Fibroblast of skin of scalp (primary cell): ENCODE data around the gene TUT1.
A peak's percentile ranks its signal among the peaks of the same experiment; 100 is the strongest.
"Not testable (repeated sequence)": the region's sequence is repeated elsewhere in the genome, so short reads cannot be mapped to it uniquely, and the experiment has no call there.

ENCODE experiments used
- DNase-seq: peaks from one replicate; pipeline ENCODE4 v3.0.0-alpha.2; 2013

Gene TUT1

DNA sequence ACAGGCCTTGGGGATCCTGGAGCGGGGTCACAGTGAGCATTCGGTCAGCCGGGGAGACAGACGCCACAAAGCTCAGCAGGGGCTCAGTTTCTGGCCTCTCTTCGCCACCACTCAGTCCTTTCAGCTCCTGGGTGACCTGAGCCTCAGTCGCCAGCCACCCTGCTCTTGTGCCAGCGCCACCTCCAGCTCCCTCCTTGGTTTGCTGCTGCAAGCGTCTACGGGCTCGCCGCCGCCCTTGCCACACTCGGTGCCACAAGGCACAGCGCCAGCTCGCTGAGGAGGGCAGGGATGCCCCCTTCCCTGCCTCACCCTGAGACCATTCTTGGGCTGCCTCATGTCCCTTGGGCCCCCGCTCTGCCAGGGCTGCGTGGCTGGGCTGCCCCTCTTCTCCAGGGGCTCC lies 16.2 kb downstream of the TUT1 start:
- no peak for DNase-seq

DNA sequence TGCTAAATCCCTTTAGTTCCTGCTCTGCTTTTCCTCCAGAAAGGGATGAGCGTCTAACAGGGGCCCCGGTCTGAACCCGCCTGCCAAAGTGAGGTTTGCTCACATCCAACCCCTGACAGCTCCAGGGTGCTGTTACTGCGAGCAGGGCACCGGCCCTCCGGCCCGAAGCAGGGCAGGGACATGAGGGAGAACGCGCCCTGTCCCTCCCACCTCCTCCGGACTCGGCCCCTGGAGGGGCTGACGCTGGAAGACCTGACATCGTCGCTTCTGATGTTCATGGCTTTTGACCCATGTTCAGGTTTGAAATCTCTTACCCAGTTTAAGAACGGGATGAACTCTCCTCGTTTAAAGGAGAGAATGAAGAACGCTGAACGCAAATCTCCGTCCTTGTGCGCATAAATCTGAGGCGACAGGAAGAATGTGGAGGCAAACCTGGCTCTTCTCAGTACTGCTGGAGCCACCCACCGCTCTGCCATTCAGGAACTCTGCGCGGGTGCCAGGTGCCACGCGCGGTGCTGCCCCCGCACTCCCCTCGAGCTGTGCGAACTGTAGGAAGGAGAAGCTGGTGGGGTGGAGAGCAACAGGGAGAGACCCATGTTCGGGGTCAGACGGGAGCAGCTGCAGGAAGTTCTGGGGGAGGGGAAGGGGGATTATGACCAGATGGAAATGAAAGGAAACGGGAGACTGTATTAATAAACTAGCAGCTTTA lies 16.8 kb downstream of the TUT1 start:
- DNase-seq, result peak; percentile 30

DNA sequence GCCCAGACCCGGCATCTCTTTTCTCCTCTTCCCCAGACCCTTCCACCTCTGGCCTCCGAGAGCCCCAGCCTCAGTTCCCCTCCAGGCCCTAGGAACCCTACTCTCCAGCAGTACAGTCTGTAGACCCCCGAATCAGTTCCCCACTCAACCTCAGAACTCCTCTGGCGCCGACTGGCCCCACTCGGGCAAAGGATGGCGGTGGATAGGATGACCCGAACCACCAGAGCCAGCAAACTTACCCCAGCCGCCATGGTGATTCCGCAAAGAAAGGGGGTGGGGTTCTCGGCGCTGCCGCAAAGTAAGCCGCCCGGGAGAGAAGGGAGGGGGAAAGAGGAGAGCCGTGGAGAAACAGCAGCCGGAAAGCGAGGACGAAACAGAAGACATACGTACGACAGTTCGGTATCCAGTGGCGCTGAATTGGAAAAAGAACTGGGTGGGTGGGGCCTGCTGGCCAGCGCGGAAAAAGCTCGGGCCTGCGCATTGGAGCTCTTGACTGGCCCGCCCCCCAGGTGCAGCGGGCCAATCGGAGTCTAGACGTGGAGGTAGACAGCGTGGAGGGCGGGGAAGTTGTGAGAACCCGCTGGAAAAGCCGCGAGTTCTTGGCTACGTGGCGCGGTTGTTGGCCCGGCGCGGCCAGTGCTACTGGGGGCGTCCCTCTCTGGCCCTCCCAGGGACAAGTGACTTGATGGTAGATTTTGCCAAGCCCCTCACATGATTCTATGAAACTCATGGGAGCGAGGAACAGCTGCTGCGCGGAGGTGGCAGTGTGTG lies 17.5 kb downstream of the TUT1 start, which contains the start of gene EEF1G:
Gene EEF1G, minus strand, starts transcription at position 300 of the 771 bp plus-strand sequence. Its CDS starts 49 bp downstream, at position 251.
- DNase-seq, result peak; percentile 100

DNA sequence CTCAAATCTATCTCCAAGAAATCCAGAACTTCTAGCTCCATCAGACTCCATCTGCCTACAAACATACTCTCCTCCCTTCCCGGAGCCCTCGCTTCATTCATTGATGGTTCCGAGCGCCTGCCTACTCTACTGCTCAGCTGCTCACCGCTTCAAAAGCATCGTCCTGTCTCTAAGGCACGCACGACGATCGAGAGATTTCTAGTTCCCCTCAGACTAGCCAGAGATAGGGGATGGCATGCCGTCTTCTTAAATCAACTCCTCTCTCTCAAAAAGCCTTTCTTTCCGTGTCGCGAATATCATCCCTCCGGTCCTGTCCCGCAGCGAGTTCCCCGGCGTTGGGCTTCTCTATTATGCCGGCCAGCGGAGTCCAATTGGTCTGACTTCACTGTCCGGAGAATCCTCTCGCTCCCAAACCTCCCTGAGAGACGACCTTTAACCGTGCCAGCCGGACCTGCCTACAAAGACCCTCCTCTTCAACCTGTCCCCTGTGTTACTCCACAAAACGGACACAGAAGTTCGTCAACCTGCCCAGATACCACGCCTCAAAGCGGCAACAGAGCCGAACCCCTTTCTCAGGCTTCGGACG lies 18.2 kb downstream of the TUT1 start:
- no peak for DNase-seq

DNA sequence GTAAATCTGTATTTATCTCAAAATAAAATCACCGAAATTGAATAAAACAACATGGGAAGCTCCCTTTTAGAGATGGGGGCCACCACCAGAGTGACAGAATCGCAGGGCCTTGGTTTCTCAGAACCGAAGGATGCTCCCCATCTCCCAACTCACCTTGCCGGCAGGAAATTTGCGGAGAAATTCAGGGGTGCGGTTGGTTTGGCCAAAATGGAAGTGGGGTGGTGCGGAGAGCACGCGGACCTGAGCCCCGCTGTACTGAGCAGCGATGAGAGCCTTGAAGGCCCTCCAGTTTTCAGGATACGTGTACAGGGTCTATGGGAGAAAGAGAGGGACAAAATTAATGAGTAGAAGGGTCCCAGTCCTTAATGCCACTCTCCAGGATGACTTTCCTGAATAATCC lies 18.9 kb downstream of the TUT1 start:
- no peak for DNase-seq

DNA sequence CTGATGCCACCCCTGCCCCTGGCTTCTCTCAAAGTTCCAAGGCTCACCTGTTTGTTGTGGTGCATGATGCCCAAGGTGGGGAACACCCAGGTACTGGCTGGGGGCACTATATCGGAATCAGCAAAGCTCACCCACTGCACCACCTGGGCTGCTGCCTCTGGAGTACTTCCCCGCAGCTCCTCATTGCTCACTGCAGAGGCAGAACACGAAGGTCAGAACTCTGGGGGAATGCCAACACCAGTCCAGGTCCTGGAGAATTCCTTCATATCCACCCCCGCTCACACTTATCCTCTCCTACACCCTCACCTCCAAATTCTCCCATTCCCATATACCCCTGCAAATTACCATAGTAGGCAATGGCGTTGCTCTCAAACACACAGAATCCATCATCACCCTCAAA lies 19.8 kb downstream of the TUT1 start:
- DNase-seq, result not testable (repeated sequence)

DNA sequence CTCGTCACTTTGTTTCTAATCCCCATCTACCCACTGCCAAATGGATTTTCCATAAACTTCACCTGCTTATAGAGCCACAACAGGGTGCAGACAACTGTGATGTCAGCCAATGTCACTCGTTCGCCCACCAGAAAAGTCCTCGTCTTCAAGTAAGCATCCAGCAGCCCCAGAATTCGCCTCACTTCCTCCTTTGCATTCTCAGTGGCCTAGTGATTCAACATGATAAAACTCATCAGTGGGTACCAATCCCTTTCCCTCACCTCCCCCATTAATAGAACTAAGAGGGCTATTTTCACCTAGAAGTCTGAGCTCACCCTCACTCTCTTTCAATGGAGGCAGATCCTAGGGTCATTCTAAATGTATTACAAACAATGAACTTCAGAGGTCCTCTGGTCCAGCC lies 20.4 kb downstream of the TUT1 start:
- DNase-seq, result not testable (repeated sequence)

DNA sequence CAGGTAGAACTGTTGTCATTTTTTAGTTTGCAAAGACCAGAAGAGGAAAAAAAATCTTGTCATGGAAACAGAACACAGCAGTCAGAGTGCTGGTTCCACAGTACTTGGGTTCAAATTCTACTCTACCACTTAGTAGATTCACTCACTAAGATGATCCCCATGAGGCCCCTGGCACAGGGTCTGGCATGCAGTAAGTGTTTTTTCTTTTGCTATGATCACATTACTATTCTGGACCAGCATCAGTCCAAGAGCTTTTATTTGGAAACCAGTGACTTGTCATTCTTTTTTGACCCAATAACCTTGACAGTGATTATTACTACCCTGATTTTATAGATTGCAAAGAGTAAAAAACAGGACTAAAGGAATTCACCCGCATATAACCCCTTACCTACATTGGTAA lies 21.7 kb downstream of the TUT1 start:
- DNase-seq, result no peak

DNA sequence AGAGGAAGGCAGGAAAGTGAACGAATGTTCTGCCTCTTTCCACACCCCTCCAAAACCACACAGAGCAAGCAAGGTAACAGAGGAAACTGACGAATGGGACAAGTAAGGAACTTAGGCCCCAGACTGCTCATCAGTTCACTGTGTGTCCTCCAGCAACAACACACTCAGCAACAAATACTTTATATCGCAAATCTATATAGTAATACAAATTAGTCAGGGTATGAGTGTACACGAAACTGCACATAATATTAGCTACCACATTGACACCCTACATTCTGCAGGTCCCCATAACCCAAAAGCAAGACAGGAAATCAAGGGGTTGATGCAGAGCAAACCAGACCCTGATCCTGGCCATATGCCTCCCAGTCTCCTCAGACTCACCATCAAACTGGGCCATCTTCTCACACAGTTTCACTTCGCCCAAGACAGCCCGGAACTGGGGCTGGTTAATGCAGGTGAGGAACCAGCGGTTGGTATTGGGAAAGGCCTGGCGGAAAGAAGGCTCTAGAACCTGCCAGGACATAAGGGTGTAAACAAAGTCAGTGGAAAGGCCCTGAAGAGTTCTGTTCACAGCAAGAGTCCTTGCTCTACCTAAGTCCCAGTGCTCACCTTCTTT lies 24.2 kb downstream of the TUT1 start:
- DNase-seq, result no peak

DNA sequence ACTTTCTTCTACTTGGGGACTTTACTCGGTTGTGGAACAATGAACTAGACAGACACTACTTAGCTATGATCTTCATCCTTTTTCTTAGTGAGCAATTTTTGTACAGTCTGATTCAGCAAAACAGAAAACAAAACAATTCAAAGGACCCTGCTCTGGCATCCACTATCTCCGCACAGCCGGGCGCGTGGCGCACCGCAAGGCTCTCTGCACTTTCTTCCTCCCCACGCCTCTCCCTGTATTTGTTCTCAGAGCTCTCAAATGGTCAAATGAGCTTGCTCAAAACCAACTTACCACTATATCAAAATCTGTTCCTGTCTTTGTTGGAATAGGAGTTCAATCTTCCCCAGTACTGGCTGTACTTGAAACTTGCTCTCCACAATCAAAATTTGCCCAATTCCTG lies 25.1 kb downstream of the TUT1 start:
- DNase-seq, result no peak

DNA sequence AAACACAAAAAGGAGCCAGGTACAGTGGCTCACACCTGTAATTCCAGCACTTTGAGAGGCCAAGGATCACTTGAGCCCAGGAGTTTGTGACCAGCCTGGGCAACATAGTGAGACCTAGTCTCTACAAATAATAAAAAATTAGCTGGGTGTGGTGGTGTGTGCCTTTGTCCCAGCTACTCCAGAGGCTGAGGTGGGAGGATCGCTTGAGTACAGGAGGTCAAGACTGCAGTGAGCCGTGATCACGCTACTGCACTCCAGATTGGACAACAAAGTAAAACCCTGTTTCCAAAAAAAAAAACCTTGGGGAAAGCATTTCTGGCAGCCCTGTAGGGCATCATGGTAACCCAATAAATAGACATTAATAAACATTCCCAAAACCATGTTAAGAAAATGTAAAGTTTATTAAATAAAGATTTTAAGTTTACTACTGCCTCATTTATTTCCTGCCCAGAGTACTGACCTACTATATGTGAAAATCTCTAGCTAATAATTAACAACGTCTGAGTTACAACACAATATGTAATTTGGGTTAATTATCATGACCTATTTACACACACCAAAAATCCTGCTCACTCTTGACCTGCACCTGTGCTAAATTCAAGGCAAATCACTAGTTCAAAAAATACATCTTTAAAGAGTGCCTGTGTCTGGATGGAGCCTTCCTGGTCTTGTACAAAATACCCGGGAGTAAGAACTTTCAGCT lies 26.1 kb downstream of the TUT1 start:
- no peak for DNase-seq

DNA sequence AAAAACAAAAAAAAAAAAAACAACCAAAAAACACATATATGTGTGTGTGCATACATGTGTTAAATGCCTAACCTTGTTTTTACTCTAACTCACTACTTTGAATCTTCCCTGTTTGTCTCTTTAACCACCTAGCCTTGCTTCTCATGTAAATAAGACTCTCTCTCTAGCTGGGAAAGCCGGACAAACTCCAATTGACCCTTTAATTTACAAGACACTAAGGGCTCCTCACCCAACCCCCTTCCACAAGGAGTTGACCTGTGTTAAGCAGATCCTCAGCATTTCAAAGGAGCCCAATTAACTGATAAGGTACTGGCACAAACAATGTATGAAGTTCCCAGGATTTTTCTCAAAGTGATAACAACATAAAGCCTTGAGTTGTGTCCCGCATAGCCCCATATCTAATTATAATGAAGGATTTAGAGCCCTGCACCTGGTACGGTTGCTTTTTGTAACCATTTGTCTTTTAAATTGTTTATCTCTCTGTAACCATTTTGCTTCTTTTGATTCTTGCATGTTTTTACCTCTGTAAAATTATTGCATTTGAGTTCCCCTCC lies 29.6 kb downstream of the TUT1 start:
- DNase-seq, result not testable (repeated sequence)

DNA sequence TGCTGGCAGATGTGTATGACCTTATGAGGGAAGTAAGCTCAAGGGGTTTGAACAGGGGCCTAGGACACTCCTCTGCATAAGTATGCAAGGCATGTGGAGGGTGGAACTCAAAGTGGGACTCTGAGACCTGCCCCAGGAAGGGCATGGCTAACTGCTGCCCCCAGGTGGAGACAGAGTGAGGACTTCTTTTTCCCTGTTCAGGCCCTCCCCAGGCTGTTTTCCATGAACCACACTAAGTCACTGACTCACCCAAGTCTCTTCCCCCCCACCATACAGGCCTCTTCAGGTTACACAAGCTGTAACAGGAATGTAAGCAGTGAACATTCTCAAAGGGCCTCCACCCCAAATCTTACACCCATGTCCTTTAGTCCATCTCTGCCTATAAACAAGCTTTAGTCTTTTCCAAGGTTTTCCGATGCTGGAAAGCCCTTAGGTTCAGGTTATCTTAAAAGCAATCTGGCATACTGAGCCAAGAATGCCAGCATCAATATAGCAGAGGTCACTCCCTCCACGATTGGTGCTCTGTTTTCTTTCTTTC lies 30.7 kb downstream of the TUT1 start:
- DNase-seq, result peak; percentile 98

DNA sequence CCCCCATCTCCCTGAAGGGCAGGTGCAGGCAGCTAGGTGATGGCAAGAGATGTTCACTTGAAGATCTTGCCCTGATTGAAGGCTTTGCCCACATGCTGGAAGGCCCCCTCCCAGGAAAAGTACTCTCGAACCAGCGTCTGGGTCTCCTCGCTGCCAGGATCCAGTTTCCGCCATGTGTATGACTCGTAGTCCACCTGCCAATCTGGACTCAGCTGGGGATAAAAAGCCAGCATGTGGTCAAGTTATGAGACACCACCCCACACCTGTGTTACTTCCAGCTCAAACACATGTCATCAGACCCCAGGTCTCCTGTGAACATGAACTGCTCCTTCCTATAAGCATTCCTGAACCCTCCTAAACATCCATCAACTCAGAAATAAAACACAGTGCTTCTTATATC lies 31.7 kb downstream of the TUT1 start:
- DNase-seq, result not testable (repeated sequence)

DNA sequence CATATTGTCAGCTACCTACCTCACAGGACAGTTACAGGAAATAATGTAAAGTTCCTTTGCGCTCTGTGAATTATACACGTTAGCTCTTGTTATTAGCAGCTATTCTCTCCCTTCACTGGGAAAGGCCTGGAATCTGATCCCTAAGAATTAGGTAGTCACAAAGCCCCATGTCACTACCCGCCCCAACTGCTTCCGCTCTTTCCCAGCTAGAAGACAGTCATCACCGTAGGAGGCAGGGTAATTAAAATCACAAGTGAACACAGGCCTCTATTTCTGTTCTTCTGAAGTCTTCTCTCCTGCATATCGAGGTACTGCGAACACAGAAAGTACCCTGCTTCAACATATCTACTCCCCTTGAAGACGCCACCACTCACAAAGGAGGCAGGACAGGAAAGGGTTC lies 32.1 kb downstream of the TUT1 start:
- no peak for DNase-seq

DNA sequence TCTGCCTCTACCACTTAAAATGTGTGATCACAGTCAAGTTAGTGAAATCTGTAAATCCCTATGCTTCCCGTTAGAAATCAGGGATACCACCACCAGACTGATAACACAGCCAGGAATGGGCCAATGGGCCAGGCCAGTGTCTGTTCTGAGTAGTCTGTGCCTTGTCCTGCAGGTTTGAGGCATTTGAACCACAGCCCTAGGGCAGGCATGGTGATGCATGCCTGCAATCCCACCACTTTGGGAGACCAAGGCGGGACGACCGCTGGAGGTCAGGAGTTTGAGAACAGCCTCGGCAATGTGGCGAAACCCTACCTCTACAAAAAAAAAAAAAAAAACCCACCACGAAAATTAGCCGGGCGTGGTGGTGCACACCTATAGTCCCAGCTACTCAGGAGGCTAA lies 32.7 kb downstream of the TUT1 start:
- DNase-seq, result no peak

DNA sequence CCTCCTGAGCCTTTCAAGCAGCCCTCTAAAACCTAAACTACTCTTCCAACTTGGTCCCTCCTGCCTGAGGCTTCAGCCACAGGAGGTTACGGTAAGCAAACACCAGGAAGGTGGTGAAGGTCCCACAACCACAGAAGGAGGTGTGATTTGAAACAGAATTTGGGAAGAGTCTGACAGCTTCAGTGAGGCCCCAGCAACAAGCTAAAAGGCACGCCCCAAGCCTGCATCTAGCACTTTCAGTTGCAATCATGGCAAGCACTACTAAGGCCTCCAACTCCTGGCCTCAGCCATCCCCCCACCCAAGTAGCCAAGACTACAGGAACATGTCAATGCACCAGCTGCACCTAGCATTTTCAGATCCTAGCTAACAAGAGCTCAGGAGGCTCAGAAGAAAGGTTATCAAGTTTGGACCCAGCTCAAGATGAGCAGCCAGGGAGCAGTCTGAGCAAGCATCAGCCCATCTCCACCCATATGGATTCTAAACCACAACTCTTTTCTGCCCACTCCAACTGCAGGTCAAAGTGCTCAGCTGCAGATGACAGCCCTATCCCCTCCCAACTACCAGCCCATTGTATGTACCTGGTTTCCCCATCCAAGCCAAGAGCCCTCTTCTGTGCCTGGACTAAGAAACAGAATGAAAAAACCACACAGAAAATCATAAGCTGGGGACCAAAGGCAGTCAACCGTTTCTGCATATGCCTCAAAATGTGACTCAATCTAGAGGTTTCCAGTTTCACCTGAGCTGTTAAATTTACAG lies 34.3 kb downstream of the TUT1 start:
- DNase-seq, result no peak

DNA sequence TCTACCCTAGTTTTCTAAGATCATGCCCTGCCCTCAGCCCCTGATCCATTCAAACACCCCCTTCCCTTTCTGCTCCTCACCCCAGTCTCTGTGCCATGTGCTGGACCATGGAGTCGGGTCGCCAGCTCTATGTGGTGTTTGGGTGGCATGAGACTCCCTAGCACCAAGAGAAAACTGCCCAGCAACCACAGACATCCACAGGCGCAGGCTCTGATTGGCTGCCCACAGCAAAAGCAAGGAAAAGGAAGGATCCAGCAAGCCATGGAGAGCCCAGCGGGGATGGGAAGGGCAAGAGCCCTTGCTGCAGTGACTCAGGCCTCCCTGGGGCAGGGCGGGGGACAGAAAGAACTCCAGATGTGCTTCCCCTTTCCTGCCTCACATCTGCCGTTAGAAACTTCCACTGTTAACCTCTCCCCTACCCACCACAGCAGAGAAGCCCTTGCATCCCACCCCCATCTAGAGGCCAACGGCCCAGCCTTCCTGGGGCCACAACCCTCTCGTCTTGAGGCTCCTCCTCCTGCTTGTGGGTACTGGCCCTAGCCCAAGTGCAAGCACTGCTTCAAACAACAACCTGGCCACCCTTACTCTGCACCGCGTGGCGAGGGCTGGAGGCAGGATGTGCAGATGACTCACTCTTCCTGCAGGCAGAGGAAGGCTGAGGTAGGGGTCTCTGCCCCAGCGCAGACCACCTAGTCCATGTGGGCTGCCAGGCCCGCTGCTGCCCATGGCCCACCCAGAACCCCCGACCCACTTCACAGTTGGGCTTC lies 35.0 kb downstream of the TUT1 start:
- DNase-seq, result peak; percentile 97

DNA sequence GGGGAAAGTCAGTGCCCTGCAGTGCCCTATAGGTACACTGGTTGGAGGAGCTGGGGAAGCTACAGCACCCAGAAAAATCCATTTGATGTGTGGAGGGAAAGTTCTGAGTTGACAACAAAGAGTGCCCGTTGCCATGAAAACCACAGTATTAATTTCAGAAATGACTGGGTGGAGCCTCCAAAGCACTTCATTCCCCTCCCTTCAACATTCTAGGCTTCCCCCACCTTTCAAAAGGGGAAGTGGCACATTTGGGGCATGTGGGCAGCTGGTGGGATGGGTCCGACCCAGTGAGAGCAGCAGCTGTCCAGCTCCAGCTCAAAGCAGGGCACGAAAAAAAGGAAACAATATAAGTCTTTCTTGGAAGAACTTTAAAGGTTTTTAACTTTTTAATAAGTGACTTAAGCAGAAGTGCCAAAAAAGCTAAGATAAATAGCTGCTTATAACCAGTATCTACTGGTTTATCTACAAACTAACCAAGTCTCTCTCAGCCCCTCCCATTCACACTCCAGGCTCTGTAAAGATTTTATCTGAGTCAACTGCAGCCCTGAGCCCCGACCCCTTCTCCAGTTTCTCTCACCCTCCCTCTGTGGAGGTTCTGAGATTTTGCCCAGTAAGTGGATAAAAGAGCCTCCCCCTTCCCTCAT lies 35.7 kb downstream of the TUT1 start:
- DNase-seq, result no peak
